ENCODE results near the gene PELI2. TPM values are rescaled to one million over a fixed set of nuclear protein-coding genes. Genes with fewer than 3 reads are reported as not detected.

The PELI2 gene
- total RNA-seq, 1 donor from 2014 or later: 16.2 TPM

- peaks cover 59% of the 10 kb centered on the region for H3K4me1 Mint-ChIP-seq
Observed at GRCh38 chr14:56131004-56131864, 13.0 kb downstream of the PELI2 start.

GRCh38 chr14:56131865-56132833, 13.9 kb downstream of the PELI2 start:
- no peak overlapping the region for H3K27ac Mint-ChIP-seq (ENCODE audit: unreplicated experiment)
- peak overlapping the region; percentile 27 for H3K4me3 Mint-ChIP-seq
- peaks cover 59% of the 10 kb centered on the region for H3K4me1 Mint-ChIP-seq
- no peaks in the 10 kb centered on the region for H3K9me3 Mint-ChIP-seq
- TF ChIP-seq, protein P1, sequence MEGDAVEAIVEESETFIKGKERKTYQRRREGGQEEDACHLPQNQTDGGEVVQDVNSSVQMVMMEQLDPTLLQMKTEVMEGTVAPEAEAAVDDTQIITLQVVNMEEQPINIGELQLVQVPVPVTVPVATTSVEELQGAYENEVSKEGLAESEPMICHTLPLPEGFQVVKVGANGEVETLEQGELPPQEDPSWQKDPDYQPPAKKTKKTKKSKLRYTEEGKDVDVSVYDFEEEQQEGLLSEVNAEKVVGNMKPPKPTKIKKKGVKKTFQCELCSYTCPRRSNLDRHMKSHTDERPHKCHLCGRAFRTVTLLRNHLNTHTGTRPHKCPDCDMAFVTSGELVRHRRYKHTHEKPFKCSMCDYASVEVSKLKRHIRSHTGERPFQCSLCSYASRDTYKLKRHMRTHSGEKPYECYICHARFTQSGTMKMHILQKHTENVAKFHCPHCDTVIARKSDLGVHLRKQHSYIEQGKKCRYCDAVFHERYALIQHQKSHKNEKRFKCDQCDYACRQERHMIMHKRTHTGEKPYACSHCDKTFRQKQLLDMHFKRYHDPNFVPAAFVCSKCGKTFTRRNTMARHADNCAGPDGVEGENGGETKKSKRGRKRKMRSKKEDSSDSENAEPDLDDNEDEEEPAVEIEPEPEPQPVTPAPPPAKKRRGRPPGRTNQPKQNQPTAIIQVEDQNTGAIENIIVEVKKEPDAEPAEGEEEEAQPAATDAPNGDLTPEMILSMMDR (conservative IDR thresholded peaks at IDR 0.05): no peak
- no peak for DNase-seq (ENCODE audit: low read depth, low spot score)
- H3K27me3 Mint-ChIP-seq (ENCODE audit: low read depth): peaks cover 25% of the 10 kb centered on the region
- H3K36me3 Mint-ChIP-seq (ENCODE audit: low read depth): no peaks in the 10 kb centered on the region

More at GRCh38 chr14:56131004-56131864, 13.0 kb downstream of the PELI2 start:
- DNase-seq (ENCODE audit: low read depth, low spot score): no peak
- Mint-ChIP-seq H3K27ac (ENCODE audit: unreplicated experiment) (no peak overlapping the region), H3K27me3 (ENCODE audit: low read depth) (peaks cover 21% of the 10 kb centered on the region), H3K36me3 (ENCODE audit: low read depth) (no peaks in the 10 kb centered on the region), H3K9me3 (no peaks in the 10 kb centered on the region), H3K4me3 (no peak overlapping the region)
- TF ChIP-seq, protein P1 (conservative IDR thresholded peaks at IDR 0.05): no peak

GRCh38 chr14:56133547-56133946, 15.3 kb downstream of the PELI2 start:
- Mint-ChIP-seq H3K9me3 (no peaks in the 10 kb centered on the region), H3K4me1 (peaks cover 62% of the 10 kb centered on the region), H3K36me3 (ENCODE audit: low read depth) (no peaks in the 10 kb centered on the region), H3K27me3 (ENCODE audit: low read depth) (peaks cover 27% of the 10 kb centered on the region), H3K4me3 (no peak overlapping the region), H3K27ac (ENCODE audit: unreplicated experiment) (peak overlapping the region; percentile 45)
- TF ChIP-seq, protein P1 (conservative IDR thresholded peaks at IDR 0.05): no peak
- no peak for DNase-seq (ENCODE audit: low read depth, low spot score)

- H3K4me3 Mint-ChIP-seq: no peak overlapping the region
- H3K4me1 Mint-ChIP-seq: peaks cover 59% of the 10 kb centered on the region
- H3K27ac Mint-ChIP-seq (ENCODE audit: unreplicated experiment): no peak overlapping the region
- no peaks in the 10 kb centered on the region for H3K9me3 Mint-ChIP-seq
- DNase-seq (ENCODE audit: low read depth, low spot score): no peak
- TF ChIP-seq, protein P1 (conservative IDR thresholded peaks at IDR 0.05): no peak
- no peaks in the 10 kb centered on the region for H3K36me3 Mint-ChIP-seq (ENCODE audit: low read depth)
- peaks cover 25% of the 10 kb centered on the region for H3K27me3 Mint-ChIP-seq (ENCODE audit: low read depth)
Observed at GRCh38 chr14:56135001-56135400, 16.8 kb downstream of the PELI2 start.

GRCh38 chr14:56135668-56136067, 17.5 kb downstream of the PELI2 start:
- H3K9me3 Mint-ChIP-seq: no peaks in the 10 kb centered on the region
- peaks cover 23% of the 10 kb centered on the region for H3K27me3 Mint-ChIP-seq (ENCODE audit: low read depth)
- DNase-seq (ENCODE audit: low read depth, low spot score): no peak
- TF ChIP-seq, protein P1 (conservative IDR thresholded peaks at IDR 0.05): no peak
- no peak overlapping the region for H3K27ac Mint-ChIP-seq (ENCODE audit: unreplicated experiment)
- no peaks in the 10 kb centered on the region for H3K36me3 Mint-ChIP-seq (ENCODE audit: low read depth)
- H3K4me3 Mint-ChIP-seq: no peak overlapping the region
- H3K4me1 Mint-ChIP-seq: peaks cover 62% of the 10 kb centered on the region

Data from neural crest cell (in vitro differentiated cells).